HepG2 (cell line): ENCODE measurements around the gene SMAP2. TPM values are rescaled to one million over a fixed set of nuclear protein-coding genes. Genes with fewer than 3 reads are reported as not detected.

Experiments used
- ATAC-seq: fragments of 200-7000 bp; cut with Tn5 transposase; 3 replicates; pipeline ENCODE4 v1.9.1; 2020; ENCODE audit warnings: mild to moderate bottlenecking, moderate library complexity
- BruUV-seq: library from RNA; stranded (reverse); fragments of 400-500 nt; replicated peaks from 2 replicates; lab custom pipeline; 2021; lab: Mats Ljungman, UMichigan
- CTCF ChIA-PET: fragments of 300-600 bp; formaldehyde crosslinking; extraction: SDS; loops from one replicate; lab custom pipeline; 2021; ENCODE audit warnings: low total read pairs, inconsistent platforms, low intra/inter-chr PET ratio; lab: Yijun Ruan, JAX
- POLR2A ChIA-PET: fragments of 350-600 bp; sonication (Branson Sonifier 250); formaldehyde crosslinking; loops from one replicate; lab custom pipeline; 2020; ENCODE audit warnings: antibody characterized with exemption, inconsistent platforms; lab: Yijun Ruan, JAX
- DNase-seq: peaks from one replicate; pipeline ENCODE4 v3.0.0-alpha.2; 2015; ENCODE audit warnings: low spot score
- FAIRE-seq: peaks from 3 replicates; lab custom pipeline; 2011; peaks lifted over from hg19 to GRCh38; lab: Jason Lieb, UNC
- H2AFZ ChIP-seq: one replicate; pipeline ENCODE4 v1.6.1; 2011; ENCODE audit warnings: low read length, inconsistent platforms
- H3K27ac ChIP-seq: fragments of 300-600 bp; 3 replicates; pipeline ENCODE4 v1.8.0; 2011; ENCODE audit warnings: mixed run types, mild to moderate bottlenecking, mixed read lengths, low read length, inconsistent platforms; ENCODE audit not compliant: insufficient read depth; ENCODE audit errors: extremely low read length
- H3K27me3 ChIP-seq, 2 experiments: fragments of 200-600 bp in 1 of 2; 2 replicates in 1 of 2; 3 replicates in 1 of 2; pipeline versions ENCODE4 v1.6.0 to v1.8.0; 2011; ENCODE audit warnings: low read length in 2 of 2, mild to moderate bottlenecking in 2 of 2, moderate library complexity in 2 of 2, inconsistent platforms in 1 of 2; ENCODE audit not compliant: insufficient read depth in 2 of 2, control insufficient read depth in 1 of 2
- H3K36me3 ChIP-seq, 2 experiments: fragments of 200-600 bp in 1 of 2; replicated peaks in 1 of 2; 2 replicates in 1 of 2; 3 replicates in 1 of 2; pipeline versions ENCODE4 v1.5.1 to v1.8.0; 2011; ENCODE audit warnings: low read length in 2 of 2, inconsistent platforms in 1 of 2; ENCODE audit not compliant: insufficient read depth in 2 of 2, control insufficient read depth in 1 of 2
- H3K4me1 ChIP-seq: 2 replicates; pipeline ENCODE4 v1.5.1; 2012; ENCODE audit warnings: low read length, inconsistent platforms; ENCODE audit not compliant: insufficient read depth
- H3K4me2 ChIP-seq: 2 replicates; pipeline ENCODE4 v1.6.0; 2011; ENCODE audit warnings: low read depth, low read length, inconsistent platforms
- H3K4me3 ChIP-seq, 3 experiments: fragments of 200-600 bp in 1 of 3; sonication (generic), shearing (Covaris generic) in 1 of 3; replicated peaks in 1 of 3; 2 replicates each; pipeline ENCODE4 v1.5.1; 2011 to 2016; ENCODE audit warnings: low read length in 3 of 3, inconsistent platforms in 2 of 3, low read depth in 2 of 3, mild to moderate bottlenecking in 2 of 3, control low read depth in 1 of 3, mixed read lengths in 1 of 3; ENCODE audit not compliant: insufficient read depth in 1 of 3
- H3K79me2 ChIP-seq: one replicate; pipeline ENCODE4 v1.6.1; 2011; ENCODE audit warnings: low read length, inconsistent platforms; ENCODE audit not compliant: insufficient read depth
- H3K9ac ChIP-seq: 2 replicates; pipeline ENCODE4 v1.6.0; 2011; ENCODE audit warnings: mild to moderate bottlenecking, low read depth, low read length, inconsistent platforms; ENCODE audit not compliant: insufficient read depth
- H3K9me3 ChIP-seq: 2 replicates; pipeline ENCODE4 v1.5.1; 2012; ENCODE audit warnings: mild to moderate bottlenecking, low read length
- H4K20me1 ChIP-seq: 2 replicates; pipeline ENCODE4 v1.6.0; 2011; ENCODE audit warnings: inconsistent platforms, mild to moderate bottlenecking, low read length, moderate library complexity; ENCODE audit not compliant: insufficient read depth
- LRRFIP1 ChIP-seq: sonication (generic); formaldehyde crosslinking; conservative IDR thresholded peaks from 2 replicates; pipeline ENCODE4 v1.4.0; 2020; ENCODE audit warnings: missing genetic modification reagents
- POGZ ChIP-seq: sonication (generic); formaldehyde crosslinking; IDR thresholded peaks from 2 replicates; pipeline ENCODE4 v1.4.0; 2020; ENCODE audit warnings: mild to moderate bottlenecking, missing genetic modification reagents
- PRDM10 ChIP-seq: sonication (generic); formaldehyde crosslinking; IDR thresholded peaks from 2 replicates; pipeline ENCODE4 v1.4.0; 2020; ENCODE audit warnings: low read depth, missing genetic modification reagents
- RORA ChIP-seq: sonication (generic); formaldehyde crosslinking; IDR thresholded peaks from 2 replicates; pipeline ENCODE4 v1.5.0; 2020; ENCODE audit warnings: mild to moderate bottlenecking, missing genetic modification reagents, moderate library complexity
- SRF ChIP-seq: IDR thresholded peaks from 2 replicates; pipeline ENCODE4 v1.6.1; 2011; ENCODE audit warnings: mild to moderate bottlenecking, low read depth, low read length, moderate library complexity
- ZFYVE20 ChIP-seq: sonication (generic); formaldehyde crosslinking; IDR thresholded peaks from 2 replicates; pipeline ENCODE4 v1.8.0; 2023; ENCODE audit warnings: low read depth, mild to moderate bottlenecking, moderate library complexity, missing genetic modification reagents, borderline replicate concordance
- ZNF121 ChIP-seq: sonication (generic); formaldehyde crosslinking; IDR thresholded peaks from 2 replicates; pipeline ENCODE4 v1.5.0; 2020; ENCODE audit warnings: mild to moderate bottlenecking, missing genetic modification reagents
- ZNF160 ChIP-seq: sonication (generic); formaldehyde crosslinking; IDR thresholded peaks from 2 replicates; pipeline ENCODE4 v1.8.0; 2022; ENCODE audit warnings: mild to moderate bottlenecking, inconsistent platforms, missing genetic modification reagents
- ZNF354B ChIP-seq: sonication (generic); formaldehyde crosslinking; IDR thresholded peaks from 2 replicates; pipeline ENCODE4 v1.8.0; 2022; ENCODE audit warnings: mild to moderate bottlenecking, missing genetic modification reagents
- ZNF558 ChIP-seq: sonication (generic); formaldehyde crosslinking; IDR thresholded peaks from 2 replicates; pipeline ENCODE4 v1.9.0; 2022; ENCODE audit warnings: mild to moderate bottlenecking, missing genetic modification reagents, borderline replicate concordance
- ZNF605 ChIP-seq: sonication (generic); formaldehyde crosslinking; IDR thresholded peaks from 2 replicates; pipeline ENCODE4 v1.8.0; 2022; ENCODE audit warnings: mild to moderate bottlenecking, missing genetic modification reagents
- ZNF788 ChIP-seq: sonication (generic); formaldehyde crosslinking; IDR thresholded peaks from 2 replicates; pipeline ENCODE4 v1.5.0; 2020; ENCODE audit warnings: mild to moderate bottlenecking, missing genetic modification reagents, borderline replicate concordance
- WGBS: methylation state at CpG from one replicate; pipeline ENCODE4 v1.1.6; 2017; ENCODE audit warnings: low lambda C conversion rate; 5-methylcytosine and 5-hydroxymethylcytosine counted together
- in situ Hi-C: cut with HindIII; loops from 2 replicates; pipeline ENCODE4 v1.10.0; 2017; ENCODE audit warnings: low pct_unique_long_range_greater_than_20kb; ENCODE audit not compliant: extremely low pct_ligation_motif_present
- intact Hi-C: fragments of 100-400 bp; cut with micrococcal nuclease; formaldehyde crosslinking; loops from one replicate; pipeline ENCODE4 v1.10.0; 2022; ENCODE audit not compliant: unreplicated experiment
- polyA plus RNA-seq, 8 experiments: library from polyadenylated mRNA; depleted of rRNA in 3 of 8; stranded (reverse) in 7 of 8; unstranded in 1 of 8; fragments of >200 nt; fragmentation: Illumina TruSeq in 4 of 8; extraction: Trizol in 4 of 8; gene quantifications; 2 replicates each; pipeline versions ENCODE4 v1.2.1 to v1.2.3, GENCODE V29; 2011 to 2016; ENCODE audit warnings: low read depth in 4 of 8, missing spikeins in 1 of 8, mixed read lengths in 1 of 8; ENCODE audit not compliant: insufficient read depth in 1 of 8
- total RNA-seq, 5 experiments: library from RNA; depleted of rRNA; stranded (reverse); fragments of >200 nt; fragmentation: Illumina TruSeq; extraction: Trizol; gene quantifications; 2 replicates each; pipeline ENCODE4 v1.2.3, GENCODE V29; 2016; ENCODE audit warnings: low read depth in 1 of 5
- TF ChIP-seq, protein P1 (sequence below): sonication (generic); formaldehyde crosslinking; IDR thresholded peaks from 2 replicates; pipeline ENCODE4 v1.5.0; 2020; ENCODE audit warnings: missing genetic modification reagents
- TF ChIP-seq, protein P2 (sequence below): sonication (generic); formaldehyde crosslinking; IDR thresholded peaks from 2 replicates; pipeline ENCODE4 v1.5.0; 2020; ENCODE audit warnings: missing genetic modification reagents, mild to moderate bottlenecking, borderline replicate concordance
- TF ChIP-seq, protein P3 (sequence below): sonication (generic); formaldehyde crosslinking; IDR thresholded peaks from 2 replicates; pipeline ENCODE4 v1.5.1; 2020; ENCODE audit warnings: mild to moderate bottlenecking, missing genetic modification reagents, borderline replicate concordance

The SMAP2 gene
- total and polyA plus RNA-seq, 2 of the 13 experiments (the other 11 are each of a cell fraction or from before 2014, with no cell fraction given), result 19.0 to 22.3 TPM

GRCh38 chr1:40397258-40397657, 23.7 kb downstream of the SMAP2 start:
- Histone ChIP-seq H4K20me1 (no peaks in the 10 kb centered on the region), H3K9ac (no peak overlapping the region), H3K9me3 (no peaks in the 10 kb centered on the region), H3K4me3 (no peak overlapping the region), H3K36me3 (no peaks in the 10 kb centered on the region), H2AFZ (no peak overlapping the region), H3K27me3 (no peaks in the 10 kb centered on the region), H3K4me1 (peaks cover 61% of the 10 kb centered on the region), H3K27ac (no peak overlapping the region), H3K4me2 (no peak overlapping the region), H3K79me2 (peaks cover 58% of the 10 kb centered on the region)
- ChIA-PET POLR2A (interaction anchor here (1.4 kb wide), 1 partner anchor 24 kb away, joined by 3 read pairs; no protein-coding TSS in a partner anchor), CTCF (no interaction called here)
- DNase-seq, result no peak
- FAIRE-seq, result no peak
- no TSS peak for BruUV-seq
- WGBS, result 94% methylated on average over 2 of the region's 2 CpGs
- intact Hi-C loops, result no loop called here
- in situ Hi-C loops, result no loop called here
- ATAC-seq, result no peak
- TF ChIP-seq ZFYVE20 (CRISPR knock-in tag) (no peak), ZNF354B (CRISPR knock-in tag) (no peak), ZNF121 (CRISPR knock-in tag) (no peak), POGZ (CRISPR knock-in tag) (no peak), RORA (CRISPR knock-in tag) (no peak), SRF (no peak), LRRFIP1 (no peak), ZNF788 (CRISPR knock-in tag) (no peak), PRDM10 (CRISPR knock-in tag) (no peak), ZNF605 (no peak), ZNF558 (CRISPR knock-in tag) (no peak), ZNF160 (CRISPR knock-in tag) (no peak)
- TF ChIP-seq, protein P1, sequence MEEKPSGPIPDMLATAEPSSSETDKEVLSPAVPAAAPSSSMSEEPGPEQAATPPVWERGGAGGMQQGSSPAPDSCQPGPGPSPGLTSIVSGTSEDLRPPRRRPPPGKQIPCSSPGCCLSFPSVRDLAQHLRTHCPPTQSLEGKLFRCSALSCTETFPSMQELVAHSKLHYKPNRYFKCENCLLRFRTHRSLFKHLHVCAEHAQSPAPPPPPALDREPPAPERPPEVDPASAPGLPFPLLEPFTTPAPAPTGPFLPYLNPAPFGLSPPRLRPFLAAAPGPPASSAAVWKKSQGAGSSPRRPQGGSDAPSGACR (CRISPR knock-in tag), result no peak
- TF ChIP-seq, protein P2, sequence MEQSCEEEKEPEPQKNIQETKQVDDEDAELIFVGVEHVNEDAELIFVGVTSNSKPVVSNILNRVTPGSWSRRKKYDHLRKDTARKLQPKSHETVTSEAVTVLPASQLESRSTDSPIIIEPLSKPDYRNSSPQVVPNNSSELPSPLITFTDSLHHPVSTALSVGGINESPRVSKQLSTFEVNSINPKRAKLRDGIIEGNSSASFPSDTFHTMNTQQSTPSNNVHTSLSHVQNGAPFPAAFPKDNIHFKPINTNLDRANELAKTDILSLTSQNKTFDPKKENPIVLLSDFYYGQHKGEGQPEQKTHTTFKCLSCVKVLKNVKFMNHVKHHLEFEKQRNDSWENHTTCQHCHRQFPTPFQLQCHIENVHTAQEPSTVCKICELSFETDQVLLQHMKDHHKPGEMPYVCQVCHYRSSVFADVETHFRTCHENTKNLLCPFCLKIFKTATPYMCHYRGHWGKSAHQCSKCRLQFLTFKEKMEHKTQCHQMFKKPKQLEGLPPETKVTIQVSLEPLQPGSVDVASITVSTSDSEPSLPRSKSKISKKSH (CRISPR knock-in tag), result no peak
- TF ChIP-seq, protein P3, sequence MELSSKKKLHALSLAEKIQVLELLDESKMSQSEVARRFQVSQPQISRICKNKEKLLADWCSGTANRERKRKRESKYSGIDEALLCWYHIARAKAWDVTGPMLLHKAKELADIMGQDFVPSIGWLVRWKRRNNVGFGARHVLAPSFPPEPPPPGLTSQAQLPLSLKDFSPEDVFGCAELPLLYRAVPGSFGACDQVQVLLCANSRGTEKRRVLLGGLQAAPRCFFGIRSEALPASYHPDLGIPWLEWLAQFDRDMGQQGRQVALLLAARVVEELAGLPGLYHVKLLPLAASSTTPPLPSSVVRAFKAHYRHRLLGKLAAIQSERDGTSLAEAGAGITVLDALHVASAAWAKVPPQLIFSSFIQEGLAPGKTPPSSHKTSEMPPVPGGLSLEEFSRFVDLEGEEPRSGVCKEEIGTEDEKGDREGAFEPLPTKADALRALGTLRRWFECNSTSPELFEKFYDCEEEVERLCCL, result no peak
